Activated CD4-positive, alpha-beta T cell treated with anti-CD3 and anti-CD28 coated beads for 4 hours (primary cell): Measurements from ENCODE around the gene FOLR1.
"Not testable (repeated sequence)": the region's sequence is repeated elsewhere in the genome, so short reads cannot be mapped to it uniquely, and the experiment has no call there.

ENCODE experiments used
- DNase-seq, 2 donors: peaks; one replicate each; pipeline ENCODE4 v3.0.0-alpha.2; 2020

Gene FOLR1

DNA sequence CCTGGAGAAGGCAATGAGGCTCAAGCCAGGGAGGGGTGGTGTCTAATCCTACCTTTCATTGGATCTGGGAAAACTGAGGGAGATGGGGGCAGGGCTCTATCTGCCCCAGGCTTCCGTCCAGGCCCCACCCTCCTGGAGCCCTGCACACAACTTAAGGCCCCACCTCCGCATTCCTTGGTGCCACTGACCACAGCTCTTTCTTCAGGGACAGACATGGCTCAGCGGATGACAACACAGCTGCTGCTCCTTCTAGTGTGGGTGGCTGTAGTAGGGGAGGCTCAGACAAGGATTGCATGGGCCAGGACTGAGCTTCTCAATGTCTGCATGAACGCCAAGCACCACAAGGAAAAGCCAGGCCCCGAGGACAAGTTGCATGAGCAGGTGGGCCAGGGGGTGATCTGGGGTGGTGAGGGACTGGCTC lies at the start of gene FOLR1:
FOLR1 (plus strand) TSS at position 180 of the 421 bp plus-strand sequence; CDS start at position 214, 34 bp downstream.
- DNase-seq = no peak

DNA sequence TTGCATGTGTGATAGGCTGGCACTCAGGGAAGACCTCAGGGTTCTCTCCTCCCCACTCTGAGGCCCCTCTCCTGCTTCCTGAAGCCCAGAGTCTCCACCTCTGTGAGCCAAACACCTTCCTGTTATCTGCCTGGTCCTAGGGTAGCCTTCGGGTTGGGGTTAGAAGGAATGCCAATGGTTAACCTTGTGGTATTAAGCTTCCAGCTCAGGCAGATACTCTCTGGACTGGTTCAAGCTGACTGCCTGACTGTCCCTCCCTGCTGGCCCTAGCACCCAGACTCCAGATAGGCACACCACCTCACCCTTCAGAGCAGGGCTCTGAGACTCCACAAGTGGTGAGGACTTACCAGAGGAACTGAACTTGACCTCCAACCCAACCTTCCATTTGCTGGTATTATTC lies 49.4 kb upstream of the FOLR1 start:
- not testable (repeated sequence) for DNase-seq

DNA sequence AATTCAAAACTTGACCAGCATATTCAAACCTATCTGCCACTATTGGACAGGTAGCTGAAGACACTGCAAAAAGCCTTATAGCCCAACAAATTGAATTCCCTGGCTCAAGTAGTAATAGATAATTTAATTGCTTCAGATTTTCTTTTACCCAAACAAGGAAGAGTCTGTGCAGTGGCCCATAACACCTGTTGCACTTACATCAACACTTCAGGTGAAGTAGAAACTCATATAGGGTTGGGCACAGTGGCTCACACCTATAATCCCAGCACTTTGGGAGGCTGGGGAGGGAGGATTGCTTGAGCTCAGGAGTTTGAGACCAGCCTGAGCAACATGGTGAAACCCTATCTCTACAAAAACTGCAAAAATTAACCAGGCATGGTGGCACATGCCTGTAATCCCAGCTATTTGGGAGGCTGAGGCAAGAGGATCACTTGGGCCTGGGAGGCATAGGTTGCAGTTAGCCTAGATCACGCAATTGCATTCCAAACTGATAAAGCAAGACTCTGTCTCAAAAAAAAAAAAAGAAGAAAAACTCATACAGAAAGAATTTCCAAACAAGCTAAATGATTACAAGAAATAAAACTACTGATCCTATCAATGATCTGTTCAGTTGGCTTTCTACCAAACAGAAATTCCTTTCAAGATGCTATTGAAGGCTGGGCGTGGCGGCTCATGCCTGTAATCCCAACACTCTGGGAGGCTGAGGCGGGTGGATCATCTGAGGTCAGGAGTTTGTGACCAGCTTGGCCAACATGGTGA lies 47.0 kb upstream of the FOLR1 start:
- no peak for DNase-seq

DNA sequence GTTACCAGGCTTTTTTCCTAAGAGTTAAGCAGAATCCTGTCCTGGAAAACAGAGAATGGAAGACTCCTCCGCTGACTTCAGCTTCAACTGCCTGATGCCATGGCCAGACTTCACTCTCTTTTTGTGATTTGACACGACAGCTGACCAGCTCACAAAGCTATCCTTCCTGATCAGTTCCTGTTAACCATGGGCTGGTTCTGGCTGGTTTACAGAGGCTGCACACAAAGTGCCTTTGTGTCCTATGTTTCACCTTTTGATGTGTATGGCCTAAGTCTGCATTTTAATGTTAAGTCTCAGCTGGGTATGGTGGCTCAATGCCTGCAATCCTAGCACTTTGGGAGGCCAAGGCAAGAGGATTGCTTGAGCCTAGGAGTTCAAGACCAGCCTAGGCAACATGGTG lies 45.3 kb upstream of the FOLR1 start:
- no peak for DNase-seq

DNA sequence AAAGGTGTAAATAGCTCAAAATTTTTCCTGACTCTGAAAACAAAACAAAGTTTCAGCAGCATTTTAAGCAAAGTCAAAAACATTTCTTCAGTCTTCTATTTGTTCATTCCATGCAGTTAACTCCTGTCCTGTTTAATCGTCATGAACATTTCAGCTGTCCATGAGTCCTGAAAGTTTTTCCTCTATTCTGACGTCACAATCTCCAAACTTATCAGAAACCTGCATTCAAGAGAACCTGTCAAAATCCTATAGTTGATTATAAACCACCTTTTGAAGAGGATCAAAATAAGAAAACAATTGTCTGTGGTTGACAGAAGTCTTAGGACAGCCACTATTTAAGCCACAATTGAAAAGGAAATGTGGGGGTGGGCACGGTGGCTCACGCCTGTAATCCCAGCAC lies 41.1 kb upstream of the FOLR1 start:
- DNase-seq = no peak

DNA sequence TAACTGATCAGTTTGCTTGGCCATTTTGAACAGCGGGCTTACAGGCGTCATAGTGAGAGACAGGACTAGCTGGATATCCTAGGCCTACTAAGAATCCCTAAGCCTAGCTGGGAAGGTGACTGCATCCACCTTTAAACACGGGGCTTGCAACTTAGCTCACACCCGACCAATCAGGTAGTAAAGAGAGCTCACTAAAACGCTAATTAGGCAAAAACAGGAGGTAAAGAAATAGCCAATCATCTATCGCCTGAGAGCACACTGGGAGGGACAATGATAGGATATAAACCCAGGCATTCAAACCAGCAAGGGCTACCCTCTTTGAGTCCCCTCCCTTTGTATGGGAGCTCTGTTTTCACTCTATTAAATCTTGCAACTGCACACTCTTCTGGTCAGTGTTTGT lies 38.1 kb upstream of the FOLR1 start:
- not testable (repeated sequence) for DNase-seq

DNA sequence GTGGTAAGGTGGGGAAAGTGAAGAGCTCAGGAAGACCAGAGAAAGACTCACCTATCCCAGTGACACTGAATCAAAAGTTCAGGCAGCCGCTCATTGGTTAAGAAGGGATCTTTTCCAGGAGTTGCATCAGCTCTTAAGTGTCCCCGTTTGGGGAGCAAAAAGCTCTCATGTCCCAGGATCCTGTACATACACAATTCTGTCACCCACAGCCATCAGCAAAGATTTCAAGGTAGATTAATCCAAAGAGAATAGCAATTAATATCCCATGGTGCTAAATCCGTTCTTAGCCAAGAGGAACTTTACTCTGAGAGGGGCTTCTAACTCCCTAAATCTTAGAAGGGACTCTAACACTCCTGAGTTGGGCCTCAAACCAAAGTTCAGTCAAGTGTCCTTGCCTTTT lies 37.1 kb upstream of the FOLR1 start:
- no peak for DNase-seq

DNA sequence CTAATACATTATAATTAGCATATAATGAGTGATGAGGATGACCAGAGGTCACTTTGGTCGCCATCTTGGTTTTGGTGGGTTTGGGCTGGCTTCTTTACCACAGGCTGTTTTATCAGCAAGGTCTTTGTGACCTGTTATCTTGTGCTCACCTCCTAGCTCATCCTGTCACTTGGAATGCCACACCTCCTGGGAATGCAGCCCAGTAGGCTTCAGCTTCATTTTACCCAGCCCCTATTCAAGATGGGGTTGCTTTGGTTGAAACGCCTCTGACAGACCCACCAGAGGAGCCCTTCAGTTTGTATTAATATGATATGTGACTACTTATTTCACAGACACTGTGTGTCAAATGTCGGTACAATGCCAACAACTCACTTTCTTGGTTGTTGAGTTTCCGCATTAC lies 36.2 kb upstream of the FOLR1 start:
- no peak for DNase-seq

DNA sequence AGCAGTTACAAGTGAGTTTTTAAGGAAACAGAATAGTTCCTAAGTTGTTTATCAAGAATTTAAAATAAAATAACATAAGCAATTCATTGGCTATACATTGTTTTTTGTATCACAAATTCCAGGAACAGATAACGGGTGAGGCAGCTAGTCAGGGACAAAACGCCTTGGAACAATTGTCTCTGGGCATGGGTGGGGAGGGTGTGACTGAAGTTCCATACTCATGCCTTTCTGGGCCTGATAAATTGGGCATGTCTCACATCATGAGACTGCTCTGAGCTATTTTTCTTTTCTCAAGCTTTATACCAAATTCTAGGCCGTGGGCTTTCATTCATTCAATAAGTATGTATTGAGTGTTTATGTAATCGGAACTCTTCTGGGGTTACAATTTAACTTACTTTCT lies 34.8 kb upstream of the FOLR1 start:
- DNase-seq = no peak

DNA sequence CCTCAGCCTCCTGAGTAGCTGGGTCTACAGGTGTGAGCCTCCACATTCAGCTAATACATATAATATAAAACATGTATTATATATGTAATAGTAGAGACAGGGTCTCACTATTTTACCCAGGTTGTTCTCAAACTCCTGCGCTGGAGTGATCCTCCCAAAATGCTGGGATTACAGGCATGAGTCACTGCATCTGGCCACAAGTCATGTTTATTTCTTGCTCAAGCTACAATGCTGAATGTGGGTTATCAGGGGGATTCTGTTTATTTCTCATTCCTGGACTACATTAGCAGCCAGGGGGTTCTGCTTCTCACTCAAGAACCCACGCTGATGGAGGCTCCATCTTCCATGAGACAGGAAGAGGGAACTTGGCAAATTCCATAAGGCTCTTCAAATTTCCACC lies 31.6 kb upstream of the FOLR1 start:
- no peak for DNase-seq

DNA sequence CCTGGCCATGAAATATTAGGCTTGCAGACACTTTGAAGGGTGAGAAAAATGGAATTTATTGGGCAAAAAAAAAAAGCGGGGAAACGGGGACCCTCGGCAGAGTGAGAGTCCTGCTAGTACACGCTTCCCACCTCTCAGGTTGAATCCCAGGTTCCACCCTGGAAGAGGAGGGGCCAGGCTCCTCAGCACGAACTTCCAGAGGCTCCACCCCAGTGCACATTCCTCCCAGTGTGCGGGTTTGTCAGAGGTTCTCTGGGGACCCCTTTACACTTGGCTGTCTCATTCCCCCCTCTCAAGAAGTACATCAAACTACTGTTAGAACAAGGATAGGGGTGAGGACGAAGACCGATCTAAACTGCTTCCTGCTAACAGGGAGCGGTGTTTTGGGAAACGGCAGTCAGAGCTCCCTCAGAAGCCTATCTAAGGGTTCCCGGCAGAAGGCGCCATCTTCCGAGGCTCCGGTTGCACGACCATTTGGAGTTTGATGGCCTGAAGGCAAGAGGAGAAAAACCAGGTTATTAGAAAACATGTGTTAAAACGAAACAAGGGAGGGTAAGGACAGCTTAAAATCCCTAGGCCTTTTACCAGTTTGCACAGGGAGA lies 28.9 kb upstream of the FOLR1 start:
- no peak for DNase-seq

DNA sequence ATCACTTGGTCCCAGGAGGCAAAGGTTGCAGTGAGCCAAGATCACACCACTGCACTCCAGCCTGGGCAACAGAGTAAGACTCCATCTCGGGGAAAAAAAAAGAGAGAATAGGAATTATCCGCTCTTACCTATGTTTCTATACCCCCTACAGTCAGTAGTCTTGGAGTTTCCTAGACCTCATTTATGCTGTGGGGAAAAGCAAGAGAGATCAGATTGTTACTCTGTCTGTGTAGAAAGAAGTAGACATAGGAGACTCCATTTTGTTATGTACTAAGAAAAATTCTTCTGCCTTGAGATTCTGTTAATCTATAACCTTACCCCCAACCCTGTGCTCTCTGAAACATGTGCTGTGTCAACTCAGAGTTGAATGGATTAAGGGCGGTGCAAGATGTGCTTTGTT lies 27.8 kb upstream of the FOLR1 start:
- not testable (repeated sequence) for DNase-seq

DNA sequence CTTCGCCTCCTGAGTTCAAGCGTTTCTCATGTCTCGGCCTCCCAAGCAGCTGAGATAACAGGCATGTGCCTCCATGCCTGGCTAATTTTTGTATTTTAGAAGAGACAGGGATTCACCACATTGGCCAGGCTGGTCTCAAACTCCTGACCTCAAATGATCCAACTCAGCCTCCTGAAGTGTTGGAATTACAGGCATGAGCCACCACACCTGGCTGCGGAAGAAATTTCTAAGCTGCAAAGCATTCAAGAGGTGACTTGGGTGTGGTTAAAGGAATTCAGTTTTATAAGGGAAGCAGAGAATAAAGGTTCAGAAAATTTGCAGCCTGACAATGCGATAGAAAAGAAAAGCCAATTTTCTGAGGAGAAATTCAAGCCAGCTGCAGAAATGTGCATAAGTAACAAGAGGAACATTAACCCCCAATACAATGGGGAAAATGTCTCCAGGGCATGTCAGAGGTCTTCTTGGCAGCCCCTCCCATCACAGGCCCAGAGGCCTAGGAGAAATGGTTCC lies 22.8 kb upstream of the FOLR1 start:
- DNase-seq = not testable (repeated sequence)

DNA sequence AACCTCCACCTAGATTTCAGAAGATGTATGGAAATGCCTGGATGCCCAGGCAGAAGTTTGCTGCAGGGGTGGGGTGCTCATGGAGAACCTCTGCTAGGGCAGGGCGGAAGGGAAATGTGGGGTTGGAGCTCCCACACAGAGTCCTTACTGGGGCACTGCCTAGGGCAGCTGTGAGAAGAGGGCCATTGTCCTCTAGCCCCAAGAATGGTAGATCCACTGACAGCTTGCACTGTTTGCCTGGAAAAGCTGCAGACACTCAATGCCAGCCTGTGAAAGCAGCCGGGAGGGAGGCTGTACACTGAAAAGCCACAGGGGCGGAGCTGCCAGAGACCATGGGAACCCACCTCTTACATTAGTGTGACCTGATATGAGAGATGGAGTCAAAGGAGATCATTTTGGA lies 22.2 kb upstream of the FOLR1 start:
- DNase-seq = not testable (repeated sequence)

DNA sequence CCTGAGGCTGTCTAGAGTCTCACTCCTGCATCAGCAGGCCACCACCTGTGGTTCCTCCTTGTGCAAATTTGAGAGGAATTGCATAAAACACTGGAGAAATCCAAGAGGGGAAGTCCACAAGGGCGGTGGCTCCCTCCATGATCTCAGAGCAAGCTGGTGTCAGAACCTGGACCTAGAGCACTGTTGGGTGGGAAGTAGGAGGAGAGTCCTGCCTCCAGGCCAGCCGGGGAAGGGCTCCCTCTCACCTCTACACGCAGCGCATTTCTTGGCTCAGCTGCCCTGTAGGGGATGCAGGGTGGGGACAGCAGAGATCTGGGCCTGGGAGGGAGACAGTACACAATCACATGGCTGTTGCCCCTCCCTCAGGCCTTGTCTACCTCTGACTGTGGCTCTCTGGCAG lies 19.9 kb upstream of the FOLR1 start:
- not testable (repeated sequence) for DNase-seq

DNA sequence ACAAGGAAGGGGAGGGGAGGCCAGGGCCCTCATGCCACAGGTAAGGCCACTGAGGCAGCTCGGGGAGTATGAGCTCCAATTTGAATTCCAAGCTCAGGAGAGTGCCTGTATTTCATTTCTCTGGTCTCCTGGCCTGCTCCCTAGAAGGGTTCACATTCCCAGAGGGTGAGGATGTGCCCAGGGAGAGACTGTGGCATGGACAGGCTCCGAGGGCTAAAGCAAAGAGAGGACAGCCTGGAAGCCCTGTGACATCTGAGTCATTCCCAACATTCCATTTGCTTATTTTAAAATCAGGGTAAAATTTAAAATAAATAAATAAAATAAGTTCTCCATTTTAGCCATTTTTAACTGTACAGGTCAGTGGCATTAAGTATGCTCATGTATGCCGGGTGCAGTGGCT lies 18.6 kb upstream of the FOLR1 start:
- DNase-seq = no peak

DNA sequence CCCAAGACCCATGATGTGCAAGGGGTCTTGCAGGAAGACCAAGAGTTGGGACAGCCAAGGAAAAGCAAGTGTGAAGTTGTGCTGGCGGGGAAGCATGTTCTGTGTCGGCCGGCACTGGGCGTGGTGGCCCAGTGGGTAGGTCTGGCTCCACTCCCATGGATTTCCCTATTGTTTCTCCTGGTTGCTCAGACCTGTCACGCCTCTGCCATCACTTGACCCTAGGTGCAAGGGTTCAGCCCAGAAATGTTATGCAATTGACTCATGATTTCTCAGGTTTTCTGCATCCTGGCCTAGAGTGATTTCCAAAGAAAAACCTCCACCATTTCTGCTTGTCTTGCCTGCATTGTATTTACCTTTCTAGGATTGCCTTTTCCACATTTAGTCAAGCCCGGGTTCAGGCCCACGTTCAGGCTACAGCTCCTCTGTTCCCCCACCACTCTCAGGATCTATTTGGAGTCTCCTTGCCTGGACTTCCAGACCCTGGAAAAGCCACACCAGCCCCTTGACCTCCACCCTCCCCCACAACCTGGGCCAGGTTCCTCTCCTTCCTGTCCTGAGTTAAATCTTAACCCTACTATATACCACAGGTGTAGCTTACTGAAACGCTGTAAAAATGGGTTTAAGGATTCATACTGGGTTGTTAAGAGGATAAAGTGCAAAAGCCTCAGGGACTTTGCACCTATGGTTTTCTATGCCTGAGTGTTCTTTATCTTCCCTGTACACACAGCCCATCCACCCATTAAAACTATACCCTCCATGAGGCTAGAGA lies 17.5 kb upstream of the FOLR1 start:
- no peak for DNase-seq

DNA sequence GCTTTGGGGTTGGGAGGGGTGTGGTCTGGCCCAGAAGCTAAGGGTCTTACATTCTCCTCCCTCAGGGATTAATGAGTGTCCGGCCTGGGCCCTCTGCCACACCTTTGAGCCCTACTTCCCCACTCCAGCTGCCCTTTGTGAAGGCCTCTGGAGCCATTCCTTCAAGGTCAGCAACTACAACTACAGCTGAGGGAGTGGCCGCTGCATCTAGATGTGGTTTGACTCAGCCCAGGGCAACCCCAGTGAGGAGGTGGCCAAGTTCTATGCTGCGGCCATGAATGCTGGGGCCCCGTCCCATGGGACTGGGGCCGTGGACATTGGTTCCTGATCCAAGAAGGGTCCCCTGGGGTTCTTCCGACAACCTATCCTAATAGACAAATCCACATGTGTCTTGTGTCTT lies 14.3 kb upstream of the FOLR1 start:
- DNase-seq = no peak

DNA sequence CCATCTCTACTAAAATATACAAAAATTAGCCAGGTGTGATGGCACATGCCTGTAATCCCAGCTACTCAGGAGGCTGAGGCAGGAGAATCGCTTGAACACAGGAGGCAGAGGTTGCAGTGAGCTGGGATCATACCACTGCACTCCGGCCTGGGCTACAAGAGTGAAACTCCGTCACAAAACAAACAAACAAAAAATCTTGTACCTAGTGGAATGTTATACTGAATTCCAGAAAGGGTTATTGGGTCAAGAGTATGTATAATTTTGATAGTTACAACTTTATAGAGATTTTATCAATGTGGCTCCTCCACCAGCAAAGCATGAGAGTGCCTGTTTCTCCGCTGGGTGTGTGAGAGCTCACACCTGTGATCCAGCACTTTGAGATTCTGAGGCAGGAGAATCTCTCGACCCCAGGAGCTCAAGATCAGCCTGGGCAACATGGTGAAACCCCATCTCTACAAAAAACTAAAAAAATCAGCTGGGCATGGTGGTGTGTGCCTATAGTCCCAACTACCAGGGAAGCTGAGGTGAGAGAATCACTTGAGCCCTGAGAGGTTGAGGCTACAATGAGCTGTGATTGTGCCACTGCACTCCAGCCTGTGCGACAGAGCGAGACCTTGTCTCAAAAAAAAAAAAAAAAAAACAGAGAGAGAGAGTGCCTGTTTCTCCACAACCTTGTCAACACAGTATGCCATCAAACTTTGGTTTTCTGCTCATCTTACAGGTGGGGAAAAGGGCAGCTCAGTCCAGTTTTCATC lies 12.7 kb upstream of the FOLR1 start:
- DNase-seq = no peak

DNA sequence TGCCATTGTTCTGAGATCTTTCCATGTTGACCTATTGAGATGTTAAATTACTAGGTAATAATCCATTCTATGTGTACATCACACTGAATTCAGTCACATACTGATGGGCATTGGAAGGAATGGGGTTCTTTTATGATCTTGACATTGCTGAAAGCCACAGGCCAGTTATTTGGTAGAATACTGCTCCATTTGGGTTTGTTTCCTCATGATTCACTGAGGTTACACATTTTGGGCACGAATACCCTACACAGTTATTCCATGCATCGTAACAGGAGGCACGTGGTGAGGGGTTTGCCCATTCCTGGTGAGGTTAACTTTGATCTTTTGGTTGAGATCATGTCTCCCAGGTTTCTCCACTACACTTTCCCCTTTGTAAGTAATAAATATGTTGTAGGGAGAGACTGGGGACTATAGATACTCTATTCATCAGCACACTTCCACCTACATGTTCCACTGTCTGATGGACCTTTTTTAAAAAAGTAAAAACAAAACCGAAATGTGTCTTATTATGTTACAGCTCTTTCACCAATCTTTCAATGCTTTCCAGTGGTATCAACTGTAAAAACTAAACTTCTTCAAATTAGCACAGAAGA lies 12.0 kb upstream of the FOLR1 start:
- no peak for DNase-seq

DNA sequence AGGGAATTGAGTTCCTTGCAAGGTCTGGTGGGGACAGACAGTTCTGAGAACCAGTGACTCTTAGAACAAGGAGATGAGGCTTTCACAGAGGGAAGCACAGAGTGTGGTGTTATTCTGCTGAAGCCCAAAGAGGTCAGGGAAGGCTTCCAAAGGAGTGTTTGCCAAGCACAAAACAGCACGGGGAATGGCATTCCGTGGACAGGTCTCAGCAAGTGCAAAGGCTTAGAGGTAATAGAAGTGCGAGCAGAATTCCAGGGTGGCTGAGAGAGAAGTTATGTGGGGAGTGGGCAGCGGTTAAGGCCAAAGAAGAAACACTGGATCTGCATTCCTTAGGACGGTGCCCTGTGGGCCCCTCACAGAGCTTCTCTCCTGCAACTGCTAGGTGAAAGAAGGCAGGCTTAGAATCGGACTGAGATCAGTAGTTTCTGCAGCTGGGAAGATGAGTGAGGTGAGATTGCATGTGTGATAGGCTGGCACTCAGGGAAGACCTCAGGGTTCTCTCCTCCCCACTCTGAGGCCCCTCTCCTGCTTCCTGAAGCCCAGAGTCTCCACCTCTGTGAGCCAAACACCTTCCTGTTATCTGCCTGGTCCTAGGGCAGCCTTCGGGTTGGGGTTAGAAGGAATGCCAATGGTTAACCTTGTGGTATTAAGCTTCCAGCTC lies 10.9 kb upstream of the FOLR1 start:
- DNase-seq = not testable (repeated sequence)

DNA sequence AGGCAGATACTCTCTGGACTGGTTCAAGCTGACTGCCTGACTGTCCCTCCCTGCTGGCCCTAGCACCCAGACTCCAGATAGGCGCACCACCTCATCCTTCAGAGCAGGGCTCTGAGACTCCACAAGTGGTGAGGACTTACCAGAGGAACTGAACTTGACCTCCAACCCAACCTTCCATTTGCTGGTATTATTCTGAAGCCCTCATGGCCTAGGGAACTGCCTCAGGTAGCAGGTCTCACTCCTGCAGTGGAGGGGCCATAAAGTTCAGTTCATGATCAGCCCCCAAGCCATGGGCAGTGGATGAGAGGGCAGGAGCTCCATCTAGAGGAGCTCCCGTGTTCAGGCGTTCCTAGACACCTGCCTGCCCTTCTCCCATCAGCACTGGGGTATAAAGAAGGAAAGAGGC lies 10.4 kb upstream of the FOLR1 start:
- not testable (repeated sequence) for DNase-seq
